ENCODE measurements around the gene GLCCI1. TPM values are rescaled to one million over a fixed set of nuclear protein-coding genes. Genes with fewer than 3 reads are reported as not detected.
"Not testable (repeated sequence)": the region's sequence is repeated elsewhere in the genome, so short reads cannot be mapped to it uniquely, and the experiment has no call there.

GLCCI1 gene
- total and polyA plus RNA-seq, 2 of the 8 experiments (the other 6 are each of a cell fraction or from before 2014, with no cell fraction given), result 12.4 to 27.7 TPM

DNA sequence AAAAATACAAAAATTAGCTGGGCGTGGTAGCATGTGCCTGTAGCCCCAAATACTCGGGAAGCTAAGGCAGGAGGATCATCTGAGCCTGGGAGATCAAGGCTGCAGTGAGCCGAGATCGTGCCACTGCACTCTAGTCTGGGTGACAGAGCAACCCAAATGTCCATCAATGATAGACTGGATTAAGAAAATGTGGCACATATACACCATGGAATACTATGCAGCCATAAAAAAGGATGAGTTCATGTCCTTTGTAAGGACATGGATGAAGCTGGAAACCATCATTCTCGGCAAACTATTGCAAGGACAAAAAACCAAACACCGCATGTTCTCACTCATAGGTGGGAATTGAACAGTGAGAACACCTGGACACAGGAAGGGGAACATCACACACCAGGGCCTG is 26.8 kb downstream of the GLCCI1 start:
- H3K79me1 ChIP-seq (ENCODE audit: low read depth, low read length); H3K4me3 ChIP-seq (ENCODE audit: extremely low read depth in 1 of 4, insufficient read depth in 2 of 4, low read depth in 3 of 4, low read length in 4 of 4); H2AK5ac ChIP-seq (ENCODE audit: low read depth, low read length); H3K27ac ChIP-seq (ENCODE audit: low read depth, low read length); H4K91ac ChIP-seq (replicated peaks; ENCODE audit: insufficient read length, low read length); H3K18ac ChIP-seq (ENCODE audit: extremely low read depth, low read length); H3K36me3 ChIP-seq (ENCODE audit: control insufficient read depth in 2 of 4, insufficient read depth in 4 of 4, low read length in 3 of 4); H2BK5ac ChIP-seq (ENCODE audit: low read depth, low read length); H3K23ac ChIP-seq (ENCODE audit: insufficient read length); H3K56ac ChIP-seq (replicated peaks; ENCODE audit: insufficient read length, low read depth, low read length); H2BK12ac ChIP-seq (ENCODE audit: low read depth, low read length); DNase-seq (ENCODE audit: low read depth in 1 of 2, low spot score in 2 of 2); H3K4me2 ChIP-seq (ENCODE audit: insufficient read depth in 1 of 2, low read depth in 2 of 2, low read length in 2 of 2); H4K5ac ChIP-seq (ENCODE audit: insufficient read length, low read depth, low read length); H2AFZ ChIP-seq (ENCODE audit: low read length); H3K4ac ChIP-seq (replicated peaks; ENCODE audit: insufficient read length, low read depth, low read length); CTCF ChIA-PET (ENCODE audit: partially characterized antibody); H4K20me1 ChIP-seq (replicated peaks in 1 of 2; ENCODE audit: control insufficient read depth in 1 of 2, insufficient read depth in 2 of 2, low read length in 2 of 2); H2BK15ac ChIP-seq (ENCODE audit: low read length); FAIRE-seq; H3K14ac ChIP-seq (ENCODE audit: insufficient read length); H3K23me2 ChIP-seq (ENCODE audit: low read depth, low read length); H3K4me1 ChIP-seq (replicated peaks in 1 of 4; ENCODE audit: control insufficient read depth in 3 of 4, insufficient read depth in 4 of 4, low read length in 3 of 4); H3K9me3 ChIP-seq (ENCODE audit: insufficient read depth in 2 of 2, low read depth in 1 of 2, low read length in 1 of 2); POLR2A ChIA-PET (ENCODE audit: partially characterized antibody); H3K9ac ChIP-seq (replicated peaks in 1 of 4; ENCODE audit: extremely low read depth in 1 of 4, low read depth in 3 of 4, low read length in 3 of 4); H3K27me3 ChIP-seq (replicated peaks in 1 of 4; ENCODE audit: control insufficient read depth in 3 of 4, extremely low read depth in 1 of 4, insufficient read depth in 3 of 4, low read length in 3 of 4); H2BK120ac ChIP-seq (replicated peaks; ENCODE audit: low read depth, low read length); H2BK20ac ChIP-seq (ENCODE audit: low read length); H4K8ac ChIP-seq (ENCODE audit: extremely low read depth, insufficient read depth, low read length): not testable (repeated sequence)
- H3K79me2 ChIP-seq (ENCODE audit: control insufficient read depth in 1 of 2, insufficient read depth in 2 of 2, low read length in 2 of 2), result peaks cover 0 to 84% of the 10 kb centered on the region in 2 experiments; a peak in 3 of 4 replicates
- WGBS, 2 experiments (ENCODE audit: extremely low coverage in 1 of 2, insufficient coverage in 1 of 2, insufficient read length in 1 of 2, insufficient replicate concordance in 2 of 2, low coverage in 1 of 2, low lambda C conversion rate in 2 of 2, missing lambda C conversion rate in 1 of 2), result 98% methylated on average over 5 of the region's 6 CpGs; no CpG with 5 or more reads in 1 of the 2 experiments
